Keratinocyte (primary cell): ENCODE measurements around the gene SRSF12. TPM values are rescaled to one million over a fixed set of nuclear protein-coding genes. Genes with fewer than 3 reads are reported as not detected.

ENCODE experiments used
- DNase-seq: peaks from one replicate; pipeline ENCODE4 v3.0.0-alpha.2; 2011; ENCODE audit warnings: low read depth, missing footprints, low spot score
- FAIRE-seq: peaks from 2 replicates; lab custom pipeline; 2011; peaks lifted over from hg19 to GRCh38; lab: Jason Lieb, UNC
- H2AFZ ChIP-seq: 2 replicates; pipeline ENCODE4 v1.6.0; 2012; ENCODE audit warnings: low read length, control low read depth, inconsistent platforms; ENCODE audit not compliant: control insufficient read depth
- H3K27ac ChIP-seq: 2 replicates; pipeline ENCODE4 v1.5.1; 2011; ENCODE audit warnings: low read length; ENCODE audit not compliant: control insufficient read depth, insufficient read depth
- H3K27me3 ChIP-seq: 3 replicates; pipeline ENCODE4 v1.6.0; 2011; ENCODE audit warnings: low read length; ENCODE audit not compliant: control insufficient read depth, insufficient read depth; ENCODE audit errors: extremely low read depth
- H3K36me3 ChIP-seq, 2 experiments: 2 replicates in 1 of 2; 3 replicates in 1 of 2; pipeline ENCODE4 v1.5.1; 2011; ENCODE audit warnings: low read length in 2 of 2, mild to moderate bottlenecking in 1 of 2; ENCODE audit not compliant: control insufficient read depth in 2 of 2, insufficient read depth in 2 of 2; ENCODE audit errors: extremely low read depth in 1 of 2
- H3K4me1 ChIP-seq: 3 replicates; pipeline ENCODE4 v1.5.1; 2011; ENCODE audit warnings: low read length; ENCODE audit not compliant: control insufficient read depth, insufficient read depth; ENCODE audit errors: extremely low read depth
- H3K4me2 ChIP-seq: 3 replicates; pipeline ENCODE4 v1.6.0; 2011; ENCODE audit warnings: low read depth, low read length; ENCODE audit not compliant: control insufficient read depth, insufficient read depth; ENCODE audit errors: extremely low read depth
- H3K4me3 ChIP-seq, 3 experiments: fragments of 200-600 bp in 1 of 3; sonication (generic) in 1 of 3; 2 replicates in 2 of 3; 3 replicates in 1 of 3; pipeline ENCODE4 v1.5.1; 2011 to 2016; ENCODE audit warnings: low read length in 3 of 3, mild to moderate bottlenecking in 3 of 3, control low read depth in 2 of 3, inconsistent platforms in 1 of 3, low read depth in 1 of 3, mixed read lengths in 1 of 3, mixed run types in 1 of 3, moderate library complexity in 1 of 3; ENCODE audit not compliant: control insufficient read depth in 2 of 3, insufficient read depth in 2 of 3; ENCODE audit errors: extremely low read depth in 1 of 3
- H3K79me2 ChIP-seq: 2 replicates; pipeline ENCODE4 v1.6.0; 2012; ENCODE audit warnings: low read length; ENCODE audit not compliant: control insufficient read depth, insufficient read depth
- H3K9ac ChIP-seq: 3 replicates; pipeline ENCODE4 v1.6.0; 2011; ENCODE audit warnings: low read length; ENCODE audit not compliant: control insufficient read depth, insufficient read depth; ENCODE audit errors: extremely low read depth
- H3K9me1 ChIP-seq: 3 replicates; pipeline ENCODE4 v1.6.0; 2011; ENCODE audit warnings: low read length; ENCODE audit not compliant: control insufficient read depth, insufficient read depth; ENCODE audit errors: extremely low read depth
- H3K9me3 ChIP-seq: 2 replicates; pipeline ENCODE4 v1.5.1; 2012; ENCODE audit warnings: low read depth, low read length; ENCODE audit not compliant: control insufficient read depth
- H4K20me1 ChIP-seq: 3 replicates; pipeline ENCODE4 v1.6.0; 2011; ENCODE audit warnings: low read length; ENCODE audit not compliant: control insufficient read depth, insufficient read depth; ENCODE audit errors: extremely low read depth
- CTCF ChIP-seq, 3 experiments: IDR thresholded peaks in 1 of 3; conservative IDR thresholded peaks in 1 of 3; optimal IDR thresholded peaks in 1 of 3; 2 replicates in 2 of 3; 3 replicates in 1 of 3; pipeline versions ENCODE3 to v1.5.1; 2011; ENCODE audit warnings: low read length in 3 of 3, mild to moderate bottlenecking in 3 of 3, moderate library complexity in 2 of 3, control low read depth in 1 of 3, inconsistent platforms in 1 of 3; ENCODE audit not compliant: insufficient read depth in 2 of 3; ENCODE audit errors: extremely low read depth in 1 of 3
- EZH2 ChIP-seq: IDR thresholded peaks from one replicate; pipeline ENCODE4 v1.6.1; 2012; ENCODE audit warnings: inconsistent platforms, mild to moderate bottlenecking, low read length, moderate library complexity
- dilution Hi-C: fragments of 300-500 bp; cut with MboI; formaldehyde crosslinking; loops from one replicate; pipeline ENCODE4 v1.7.0; 2020; ENCODE audit warnings: low sequenced_read_pairs; ENCODE audit not compliant: extremely low pct_ligation_motif_present
- polyA plus RNA-seq, 5 experiments: library from polyadenylated mRNA; depleted of rRNA in 3 of 5; stranded (reverse) in 3 of 5; stranded (forward) in 1 of 5; unstranded in 1 of 5; fragments of >200 nt; gene quantifications; 1 replicate in 1 of 5; 2 replicates in 3 of 5; 3 replicates in 1 of 5; pipeline versions ENCODE4 v1.2.1 to v1.2.3, GENCODE V29; 2011 to 2012; ENCODE audit warnings: missing spikeins in 2 of 5, low read depth in 1 of 5, low replicate concordance in 1 of 5

SRSF12 gene
- polyA plus RNA-seq, 1 donor (not counting 4 experiments of a cell fraction or from before 2014, with no cell fraction given), result 0.28 TPM

GRCh38 chr6:89121934-89122333 is 4.1 kb upstream of the SRSF12 start:
- Histone ChIP-seq H2AFZ (no peak overlapping the region), H3K27me3 (peaks cover 11% of the 10 kb centered on the region), H3K36me3 (no peaks in the 10 kb centered on the region), H3K4me3 (no peak overlapping the region), H3K79me2 (no peaks in the 10 kb centered on the region), H3K9ac (no peak overlapping the region), H3K4me1 (no peaks in the 10 kb centered on the region), H4K20me1 (no peaks in the 10 kb centered on the region), H3K9me3 (no peaks in the 10 kb centered on the region), H3K27ac (no peak overlapping the region), H3K9me1 (no peaks in the 10 kb centered on the region), H3K4me2 (no peak overlapping the region)
- no peak for TF ChIP-seq EZH2
- no peak for FAIRE-seq
- DNase-seq, result no peak
- dilution Hi-C loops, result no loop called here

GRCh38 chr6:89120371-89120770 is 2.5 kb upstream of the SRSF12 start:
- no peak overlapping the region for H3K4me2 ChIP-seq
- H3K9me1 ChIP-seq, result no peaks in the 10 kb centered on the region
- TF ChIP-seq CTCF (optimal IDR thresholded peaks at IDR 0.05 in 1 of 3, IDR thresholded peaks at IDR 0.05 in 1 of 3, conservative IDR thresholded peaks at IDR 0.05 in 1 of 3; ENCODE audit: extremely low read depth in 1 of 3, insufficient read depth in 2 of 3, low read length in 3 of 3), result no peak
- no peak for TF ChIP-seq EZH2
- no peaks in the 10 kb centered on the region for H3K4me1 ChIP-seq
- H3K9ac ChIP-seq, result no peak overlapping the region
- DNase-seq, result no peak
- no peaks in the 10 kb centered on the region for H3K79me2 ChIP-seq
- H3K4me3 ChIP-seq, result no peak overlapping the region
- no peak overlapping the region for H3K27ac ChIP-seq
- no peaks in the 10 kb centered on the region for H3K9me3 ChIP-seq
- no peaks in the 10 kb centered on the region for H4K20me1 ChIP-seq
- dilution Hi-C loops, result no loop called here
- peaks cover 12% of the 10 kb centered on the region for H3K27me3 ChIP-seq
- H2AFZ ChIP-seq, result no peak overlapping the region
- FAIRE-seq, result no peak
- no peaks in the 10 kb centered on the region for H3K36me3 ChIP-seq

GRCh38 chr6:89118931-89119330 is 1.1 kb upstream of the SRSF12 start:
- Histone ChIP-seq H3K9me1 (no peaks in the 10 kb centered on the region), H3K4me2 (no peak overlapping the region), H2AFZ (no peak overlapping the region), H4K20me1 (no peaks in the 10 kb centered on the region), H3K27me3 (peaks cover 12% of the 10 kb centered on the region), H3K4me1 (no peaks in the 10 kb centered on the region), H3K79me2 (no peaks in the 10 kb centered on the region), H3K9ac (no peak overlapping the region), H3K27ac (no peak overlapping the region), H3K4me3 (no peak overlapping the region), H3K9me3 (no peaks in the 10 kb centered on the region), H3K36me3 (no peaks in the 10 kb centered on the region)
- no peak for TF ChIP-seq EZH2
- TF ChIP-seq CTCF (optimal IDR thresholded peaks at IDR 0.05 in 1 of 3, IDR thresholded peaks at IDR 0.05 in 1 of 3, conservative IDR thresholded peaks at IDR 0.05 in 1 of 3; ENCODE audit: extremely low read depth in 1 of 3, insufficient read depth in 2 of 3, low read length in 3 of 3), result no peak
- dilution Hi-C loops, result no loop called here
- FAIRE-seq, result no peak
- DNase-seq, result no peak
